ENCODE data around the gene RNF222.
A peak's percentile ranks its signal among the peaks of the same experiment; 100 is the strongest.

The RNF222 gene

GRCh38 chr17:8397636-8398035, at the start of gene RNF222:
Gene RNF222, minus strand, starts transcription at chr17:8397827. Its CDS starts 4,366 bp downstream, at chr17:8393461.
- no peak for DNase-seq

GRCh38 chr17:8445536-8445935, 47.9 kb upstream of the RNF222 start:
- DNase-seq = no peak

- no peak for DNase-seq
Measured at GRCh38 chr17:8444494-8444893, 46.9 kb upstream of the RNF222 start.

- DNase-seq = no peak
Measured at GRCh38 chr17:8443756-8444155, 46.1 kb upstream of the RNF222 start.

GRCh38 chr17:8442310-8442709, 44.7 kb upstream of the RNF222 start:
- no peak for DNase-seq

GRCh38 chr17:8441690-8442089, 44.1 kb upstream of the RNF222 start:
- DNase-seq = no peak

GRCh38 chr17:8439681-8440080, 42.1 kb upstream of the RNF222 start:
- DNase-seq = no peak

- no peak for DNase-seq
Measured at GRCh38 chr17:8438441-8438840, 40.8 kb upstream of the RNF222 start.

GRCh38 chr17:8436844-8437171, 39.2 kb upstream of the RNF222 start:
- no peak for DNase-seq

GRCh38 chr17:8436169-8436843, 38.7 kb upstream of the RNF222 start:
- DNase-seq = no peak

- peak; percentile 39 to 92 for DNase-seq
Measured at GRCh38 chr17:8435245-8436168, 37.9 kb upstream of the RNF222 start, which contains the start of gene NDEL1. Gene NDEL1, plus strand, starts transcription at chr17:8435884. Its CDS starts 8,388 bp downstream, at chr17:8444272.

GRCh38 chr17:8430966-8431365, 33.3 kb upstream of the RNF222 start:
- no peak for DNase-seq

GRCh38 chr17:8426802-8427201, 29.2 kb upstream of the RNF222 start:
- DNase-seq = no peak

- no peak for DNase-seq
Measured at GRCh38 chr17:8426094-8426720, 28.6 kb upstream of the RNF222 start.

- no peak for DNase-seq
Measured at GRCh38 chr17:8421571-8421970, 23.9 kb upstream of the RNF222 start.

GRCh38 chr17:8420041-8420934, 22.7 kb upstream of the RNF222 start:
- DNase-seq = no peak

- no peak for DNase-seq
Measured at GRCh38 chr17:8419305-8419704, 21.7 kb upstream of the RNF222 start.

GRCh38 chr17:8418471-8418870, 20.8 kb upstream of the RNF222 start:
- no peak for DNase-seq

GRCh38 chr17:8417806-8418205, 20.2 kb upstream of the RNF222 start:
- DNase-seq = no peak

GRCh38 chr17:8413938-8414337, 16.3 kb upstream of the RNF222 start:
- DNase-seq = no peak

GRCh38 chr17:8413328-8413727, 15.7 kb upstream of the RNF222 start:
- DNase-seq = no peak

GRCh38 chr17:8412089-8412488, 14.5 kb upstream of the RNF222 start:
- no peak for DNase-seq

- DNase-seq = no peak
Measured at GRCh38 chr17:8410883-8411238, 13.2 kb upstream of the RNF222 start.

Measured in NCI-H187 (cell line).